ENCODE results near the gene FBXL20. TPM values are rescaled to one million over a fixed set of nuclear protein-coding genes. Genes with fewer than 3 reads are reported as not detected.

Gene FBXL20
- total RNA-seq: 4.9 and 6.1 TPM in 2 replicates

GRCh38 chr17:39401412-39402243 is at the start of gene FBXL20:
Gene FBXL20 (minus strand): TSS chr17:39401626. CDS start chr17:39401402, 224 bp downstream.

GRCh38 chr17:39450847-39451581 is 49.6 kb upstream of the FBXL20 start, which contains the start of gene MED1:
Gene MED1 (minus strand): TSS chr17:39451263. CDS start chr17:39451062, 201 bp downstream.

GRCh38 chr17:39225308-39225958 is 176.0 kb downstream of the FBXL20 start, which contains the start of gene STAC2:
Gene STAC2 (minus strand): TSS chr17:39225945. CDS start chr17:39225502, 443 bp downstream.

Other genes with a start within 250 kb of the FBXL20 start
- 0.21 TPM in 1 of 2 replicates, not detected in the other for gene PLXDC1, start 250.0 kb downstream of the FBXL20 start, total RNA-seq
- gene ARL5C, start 235.5 kb downstream of the FBXL20 start, total RNA-seq: not detected in 2 replicates
- 3.5 and 5.6 TPM in 2 replicates for gene CACNB1, start 204.0 kb downstream of the FBXL20 start, total RNA-seq
- gene RPL19, start 201.3 kb downstream of the FBXL20 start, total RNA-seq: 2,414 and 2,503 TPM in 2 replicates
- gene STAC2, start 175.7 kb downstream of the FBXL20 start, total RNA-seq: not detected in 2 replicates
- gene MED1, start 49.6 kb upstream of the FBXL20 start, total RNA-seq: 20.0 and 22.4 TPM in 2 replicates
- gene CDK12, start 59.9 kb upstream of the FBXL20 start, total RNA-seq: 20.0 and 27.1 TPM in 2 replicates
- gene NEUROD2, start 206.3 kb upstream of the FBXL20 start, total RNA-seq: not detected in 2 replicates
- gene PPP1R1B, start 225.3 kb upstream of the FBXL20 start, total RNA-seq: 1.3 and 2.5 TPM in 2 replicates
- 23.3 and 40.3 TPM in 2 replicates for gene STARD3, start 235.5 kb upstream of the FBXL20 start, total RNA-seq

Measured in airway epithelial cell (primary cell).